ENCODE results near the gene POLH. TPM values are rescaled to one million over a fixed set of nuclear protein-coding genes. Genes with fewer than 3 reads are reported as not detected.
A peak's percentile ranks its signal among the peaks of the same experiment; 100 is the strongest.

Gene POLH
- total RNA-seq, 1 donor from 2014 or later = 11.3 TPM

DNA sequence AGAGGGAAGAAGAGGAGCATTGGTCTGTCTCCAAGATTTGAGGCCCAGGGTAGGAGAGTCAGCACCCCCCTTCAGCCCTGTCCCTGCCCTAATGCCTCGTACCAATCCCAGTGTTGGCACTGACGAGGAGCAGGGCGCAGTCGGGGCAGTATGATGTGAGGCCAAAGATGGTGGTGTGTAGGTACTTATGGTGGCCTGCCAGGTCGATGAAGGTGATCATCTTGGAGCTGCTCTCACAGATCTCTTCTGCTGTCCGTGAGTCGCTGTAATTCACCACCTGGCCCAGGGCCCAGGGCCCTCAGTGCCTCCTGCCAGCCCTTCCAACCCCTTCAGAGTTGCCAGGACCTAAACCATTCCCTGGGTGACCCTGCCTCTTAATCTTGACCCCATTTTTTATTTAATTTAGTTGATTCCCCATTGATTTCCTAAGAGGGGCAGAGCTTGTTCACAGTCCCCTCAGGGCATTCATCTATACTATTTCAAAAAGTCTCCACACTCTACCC is 48.9 kb downstream of the POLH start:
- intact Hi-C loops (cut with DNase I) = loop anchor here (5.0 kb wide), 1 partner anchor 147 kb away; the partner anchor contains the start of gene VEGFA
- H3K9me3 ChIP-seq = no peaks in the 10 kb centered on the region
- DNase-seq (ENCODE audit: extremely low spot score in 2 of 2) = no peak
- peaks cover 23% of the 10 kb centered on the region for H3K4me1 ChIP-seq
- no peak overlapping the region for H3K4me3 ChIP-seq
- peaks cover 0 to 58% of the 10 kb centered on the region in 2 donors for H3K36me3 ChIP-seq
- H3K27me3 ChIP-seq = no peaks in the 10 kb centered on the region
- no peak overlapping the region for H3K27ac ChIP-seq
- TF ChIP-seq, protein P1, sequence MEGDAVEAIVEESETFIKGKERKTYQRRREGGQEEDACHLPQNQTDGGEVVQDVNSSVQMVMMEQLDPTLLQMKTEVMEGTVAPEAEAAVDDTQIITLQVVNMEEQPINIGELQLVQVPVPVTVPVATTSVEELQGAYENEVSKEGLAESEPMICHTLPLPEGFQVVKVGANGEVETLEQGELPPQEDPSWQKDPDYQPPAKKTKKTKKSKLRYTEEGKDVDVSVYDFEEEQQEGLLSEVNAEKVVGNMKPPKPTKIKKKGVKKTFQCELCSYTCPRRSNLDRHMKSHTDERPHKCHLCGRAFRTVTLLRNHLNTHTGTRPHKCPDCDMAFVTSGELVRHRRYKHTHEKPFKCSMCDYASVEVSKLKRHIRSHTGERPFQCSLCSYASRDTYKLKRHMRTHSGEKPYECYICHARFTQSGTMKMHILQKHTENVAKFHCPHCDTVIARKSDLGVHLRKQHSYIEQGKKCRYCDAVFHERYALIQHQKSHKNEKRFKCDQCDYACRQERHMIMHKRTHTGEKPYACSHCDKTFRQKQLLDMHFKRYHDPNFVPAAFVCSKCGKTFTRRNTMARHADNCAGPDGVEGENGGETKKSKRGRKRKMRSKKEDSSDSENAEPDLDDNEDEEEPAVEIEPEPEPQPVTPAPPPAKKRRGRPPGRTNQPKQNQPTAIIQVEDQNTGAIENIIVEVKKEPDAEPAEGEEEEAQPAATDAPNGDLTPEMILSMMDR (IDR thresholded peaks at IDR 0.05) = no peak
- TF ChIP-seq POLR2AphosphoS5 (IDR thresholded peaks at IDR 0.05; ENCODE audit: insufficient read depth in 1 of 2, low read depth in 1 of 2) (no peak), POLR2A (IDR thresholded peaks at IDR 0.05) (no peak)

DNA sequence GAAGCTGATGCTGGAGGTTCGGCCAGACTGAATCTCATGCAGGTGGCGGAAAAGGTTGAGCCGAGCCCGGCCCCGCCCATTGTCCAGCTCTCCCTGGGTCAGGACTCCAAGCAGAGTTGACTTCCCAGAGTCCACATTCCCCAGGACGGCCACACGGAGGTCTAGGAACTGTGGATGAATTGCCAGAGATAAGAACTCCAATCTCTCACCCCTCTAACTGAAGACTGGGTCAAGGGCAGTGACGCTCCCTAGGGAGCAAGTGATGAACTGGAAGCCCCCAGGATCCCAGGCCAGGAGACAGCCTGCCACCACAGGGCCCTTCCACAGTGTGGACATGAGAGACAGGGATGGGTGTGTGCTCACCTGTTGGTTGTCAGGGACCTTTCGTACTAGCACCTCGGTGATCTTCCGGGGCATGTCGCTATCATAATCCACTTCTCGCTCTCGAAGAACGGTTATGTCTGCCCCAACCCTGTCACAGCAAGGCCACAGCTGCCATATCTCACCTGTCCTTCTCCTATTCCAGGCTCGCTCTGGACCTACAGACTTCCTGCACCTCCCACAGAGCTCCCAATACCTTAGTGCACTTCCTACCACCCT is 49.5 kb downstream of the POLH start:
- no peaks in the 10 kb centered on the region for H3K9me3 ChIP-seq
- TF ChIP-seq POLR2A (IDR thresholded peaks at IDR 0.05) (no peak), POLR2AphosphoS5 (IDR thresholded peaks at IDR 0.05; ENCODE audit: insufficient read depth in 1 of 2, low read depth in 1 of 2) (no peak)
- TF ChIP-seq, protein P1 (IDR thresholded peaks at IDR 0.05) = no peak
- no peaks in the 10 kb centered on the region for H3K27me3 ChIP-seq
- DNase-seq (ENCODE audit: extremely low spot score in 2 of 2) = no peak
- peaks cover 27% of the 10 kb centered on the region for H3K4me1 ChIP-seq
- no peak overlapping the region for H3K4me3 ChIP-seq
- H3K27ac ChIP-seq = no peak overlapping the region
- intact Hi-C loops (cut with DNase I) = loop anchor here (5.0 kb wide), 1 partner anchor 147 kb away; the partner anchor contains the start of gene VEGFA
- peaks cover 0 to 54% of the 10 kb centered on the region in 2 donors for H3K36me3 ChIP-seq

DNA sequence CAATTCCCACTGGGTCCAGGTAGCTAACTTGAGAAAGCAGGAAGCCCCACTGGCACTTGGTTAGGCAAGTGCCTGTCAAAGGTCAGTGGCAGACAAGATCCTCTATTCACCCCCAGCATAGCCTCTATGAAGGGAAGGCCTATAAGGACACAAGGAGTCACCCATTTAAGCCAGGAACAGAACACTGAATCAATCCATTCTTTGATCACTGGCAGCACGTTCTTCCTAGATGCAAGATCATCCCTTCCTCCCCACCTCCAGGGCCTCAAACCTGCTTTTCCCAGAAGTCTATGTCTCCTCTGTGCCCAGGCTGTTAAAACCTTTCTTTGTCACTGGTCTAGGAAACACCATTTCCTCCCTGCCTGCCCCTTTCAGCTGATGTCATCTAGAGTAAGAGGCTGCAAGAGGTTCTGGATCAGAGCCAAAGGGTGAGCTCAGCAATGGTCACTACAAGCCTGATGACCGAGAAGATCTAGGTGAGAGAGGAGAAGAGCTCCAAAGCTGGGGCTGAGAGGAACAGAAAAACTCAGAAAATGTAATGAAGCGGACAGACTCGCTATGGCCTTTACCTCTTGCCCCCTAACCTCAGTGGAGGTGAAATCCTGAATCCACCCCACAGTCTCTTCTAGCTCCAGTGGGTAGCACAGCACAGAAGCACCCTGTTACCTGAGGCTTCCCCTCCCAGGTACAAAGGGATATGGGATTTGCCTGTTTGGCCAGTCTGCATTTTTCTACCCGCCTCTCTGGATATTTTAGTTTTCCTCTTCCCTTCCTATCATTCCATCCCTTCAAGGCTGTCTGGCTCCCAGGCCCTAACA is 51.2 kb downstream of the POLH start:
- intact Hi-C loops (cut with DNase I) = loop anchor here (5.0 kb wide), 1 partner anchor 145 kb away; the partner anchor contains the start of gene VEGFA
- H3K9me3 ChIP-seq = no peaks in the 10 kb centered on the region
- peak overlapping the region; percentile 17 to 91 for H3K4me3 ChIP-seq
- peaks cover 28% of the 10 kb centered on the region for H3K4me1 ChIP-seq
- no peak for DNase-seq (ENCODE audit: extremely low spot score in 2 of 2)
- no peaks in the 10 kb centered on the region for H3K27me3 ChIP-seq
- TF ChIP-seq POLR2AphosphoS5 (IDR thresholded peaks at IDR 0.05; ENCODE audit: insufficient read depth in 1 of 2, low read depth in 1 of 2) = peak in 1 of 2 donors; percentile 13
- TF ChIP-seq POLR2A (IDR thresholded peaks at IDR 0.05) = no peak
- H3K36me3 ChIP-seq = peaks cover 0 to 37% of the 10 kb centered on the region in 2 donors
- H3K27ac ChIP-seq = peak overlapping the region; percentile 97

GRCh38 chr6:43628393-43629103 is 52.6 kb downstream of the POLH start:
- H3K27ac ChIP-seq = peak overlapping the region; percentile 97
- H3K9me3 ChIP-seq = no peaks in the 10 kb centered on the region
- H3K27me3 ChIP-seq = no peaks in the 10 kb centered on the region
- H3K4me3 ChIP-seq = peak overlapping the region; percentile 91 to 94
- intact Hi-C loops (cut with DNase I) = loop anchor here (5.0 kb wide), 1 partner anchor 144 kb away; the partner anchor contains the start of gene VEGFA
- H3K4me1 ChIP-seq = peaks cover 28% of the 10 kb centered on the region
- H3K36me3 ChIP-seq = peaks cover 0 to 27% of the 10 kb centered on the region in 2 donors
- no peak for TF ChIP-seq POLR2AphosphoS5 (IDR thresholded peaks at IDR 0.05; ENCODE audit: insufficient read depth in 1 of 2, low read depth in 1 of 2)
- no peak for TF ChIP-seq POLR2A (IDR thresholded peaks at IDR 0.05)
- TF ChIP-seq, protein P1 (IDR thresholded peaks at IDR 0.05) = no peak
- no peak for DNase-seq (ENCODE audit: extremely low spot score in 2 of 2)

DNA sequence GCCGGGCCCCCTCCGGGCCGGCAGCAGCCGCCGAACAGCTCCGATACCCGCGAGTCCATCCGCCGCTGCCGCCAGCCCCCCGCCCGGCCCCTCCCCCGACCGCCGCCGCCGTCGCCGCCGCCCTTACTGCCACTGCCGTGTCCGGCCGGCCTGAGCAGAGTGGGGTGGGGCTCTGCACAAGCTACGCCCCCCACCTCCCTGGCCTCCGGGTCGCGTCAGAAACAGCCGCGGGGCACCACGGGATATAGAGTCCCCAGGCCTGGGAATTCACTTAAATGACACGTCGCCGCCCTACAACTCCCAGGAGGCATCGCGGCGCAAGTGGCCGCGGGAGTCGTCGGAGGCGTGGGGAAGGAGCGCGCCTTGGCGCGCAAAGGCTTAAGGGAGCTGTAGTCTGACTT is 53.1 kb downstream of the POLH start, which contains the start of gene GTPBP2:
Gene GTPBP2 (minus strand): TSS at position 161 of the 401 bp plus-strand sequence. CDS start 102 bp downstream, at position 59.
- intact Hi-C loops (cut with DNase I) = loop anchor here (5.0 kb wide), 1 partner anchor 143 kb away; the partner anchor contains the start of gene VEGFA
- peak; percentile 99 to 100 for DNase-seq (ENCODE audit: extremely low spot score in 2 of 2)
- TF ChIP-seq POLR2AphosphoS5 (IDR thresholded peaks at IDR 0.05; ENCODE audit: insufficient read depth in 1 of 2, low read depth in 1 of 2) (peak in 1 of 2 donors; percentile 94), POLR2A (IDR thresholded peaks at IDR 0.05) (peak in 1 of 2 donors; percentile 32)
- TF ChIP-seq, protein P1 (IDR thresholded peaks at IDR 0.05) = no peak
- Histone ChIP-seq H3K27me3 (no peaks in the 10 kb centered on the region), H3K4me3 (peak within 1 kb of the TSS; percentile 91 to 94), H3K4me1 (peaks cover 28% of the 10 kb centered on the region), H3K36me3 (peaks cover 0 to 21% of the 10 kb centered on the region in 2 donors), H3K9me3 (no peaks in the 10 kb centered on the region), H3K27ac (peak within 1 kb of the TSS; percentile 99)
